Measurements from ENCODE around the gene CISTR. TPM values are rescaled to one million over a fixed set of nuclear protein-coding genes. Genes with fewer than 3 reads are reported as not detected.

The CISTR gene
- total and polyA plus RNA-seq, 2 donors (not counting 1 experiment from before 2014, with no cell fraction given), result not detected

GRCh38 chr12:53726946-53727309 lies 24.9 kb downstream of the CISTR start:
- peak overlapping the region; percentile 85 for H2AFZ ChIP-seq (ENCODE audit: low read length)
- H3K4me2 ChIP-seq (ENCODE audit: extremely low read depth, insufficient read depth, low read length), result peak overlapping the region; percentile 88
- H3K4me1 ChIP-seq (ENCODE audit: control insufficient read depth, extremely low read depth, insufficient read depth, low read length), result no peaks in the 10 kb centered on the region
- H3K36me3 ChIP-seq (ENCODE audit: control insufficient read depth, insufficient read depth, low read length), result peaks cover 2% of the 10 kb centered on the region
- H3K27ac ChIP-seq (ENCODE audit: insufficient read depth, low read length), result peak overlapping the region; percentile 68
- TF ChIP-seq CTCF (conservative IDR thresholded peaks at IDR 0.05 in 1 of 2, IDR thresholded peaks at IDR 0.05 in 1 of 2; ENCODE audit: low read depth in 1 of 2, low read length in 2 of 2) (no peak), EZH2 (IDR thresholded peaks at IDR 0.05; ENCODE audit: low read length, missing control alignments) (no peak)
- peak overlapping the region; percentile 63 for H3K9ac ChIP-seq (ENCODE audit: insufficient read depth, low read length)
- no peaks in the 10 kb centered on the region for H4K20me1 ChIP-seq (ENCODE audit: control insufficient read depth, extremely low read depth, insufficient read depth, low read length)
- peak overlapping the region; percentile 84 to 95 (median 88) for H3K4me3 ChIP-seq (replicated peaks in 1 of 4; ENCODE audit: control extremely low read depth in 1 of 4, insufficient read depth in 1 of 4, low read depth in 3 of 4, low read length in 4 of 4)
- H3K27me3 ChIP-seq (ENCODE audit: control insufficient read depth, insufficient read depth, low read length), result no peaks in the 10 kb centered on the region
- DNase-seq (ENCODE audit: low read depth in 2 of 2), result peak; percentile 40 to 41
- H3K9me3 ChIP-seq (ENCODE audit: control insufficient read depth, insufficient read depth, low read depth, low read length), result no peaks in the 10 kb centered on the region
- H3K79me2 ChIP-seq (ENCODE audit: control insufficient read depth, insufficient read depth, low read length), result peaks cover 4% of the 10 kb centered on the region

GRCh38 chr12:53726341-53726740 lies 25.4 kb downstream of the CISTR start:
- Histone ChIP-seq H3K9ac (ENCODE audit: insufficient read depth, low read length) (no peak overlapping the region), H3K9me3 (ENCODE audit: control insufficient read depth, insufficient read depth, low read depth, low read length) (no peaks in the 10 kb centered on the region), H3K4me3 (replicated peaks in 1 of 4; ENCODE audit: control extremely low read depth in 1 of 4, insufficient read depth in 1 of 4, low read depth in 3 of 4, low read length in 4 of 4) (peak overlapping the region; percentile 84 to 95 (median 88)), H3K4me1 (ENCODE audit: control insufficient read depth, extremely low read depth, insufficient read depth, low read length) (no peaks in the 10 kb centered on the region), H3K27ac (ENCODE audit: insufficient read depth, low read length) (peak overlapping the region; percentile 17), H3K27me3 (ENCODE audit: control insufficient read depth, insufficient read depth, low read length) (no peaks in the 10 kb centered on the region), H3K36me3 (ENCODE audit: control insufficient read depth, insufficient read depth, low read length) (peaks cover 2% of the 10 kb centered on the region), H4K20me1 (ENCODE audit: control insufficient read depth, extremely low read depth, insufficient read depth, low read length) (no peaks in the 10 kb centered on the region), H3K4me2 (ENCODE audit: extremely low read depth, insufficient read depth, low read length) (peak overlapping the region; percentile 88), H2AFZ (ENCODE audit: low read length) (no peak overlapping the region), H3K79me2 (ENCODE audit: control insufficient read depth, insufficient read depth, low read length) (peaks cover 4% of the 10 kb centered on the region)
- TF ChIP-seq EZH2 (IDR thresholded peaks at IDR 0.05; ENCODE audit: low read length, missing control alignments) (no peak), CTCF (conservative IDR thresholded peaks at IDR 0.05 in 1 of 2, IDR thresholded peaks at IDR 0.05 in 1 of 2; ENCODE audit: low read depth in 1 of 2, low read length in 2 of 2) (no peak)
- no peak for DNase-seq (ENCODE audit: low read depth in 2 of 2)

- peak in 1 of 2 donors; percentile 60 for DNase-seq (ENCODE audit: low read depth in 2 of 2)
- Histone ChIP-seq H2AFZ (ENCODE audit: low read length) (no peak overlapping the region), H3K27ac (ENCODE audit: insufficient read depth, low read length) (peak overlapping the region; percentile 17), H3K9me3 (ENCODE audit: control insufficient read depth, insufficient read depth, low read depth, low read length) (no peaks in the 10 kb centered on the region), H3K4me1 (ENCODE audit: control insufficient read depth, extremely low read depth, insufficient read depth, low read length) (no peaks in the 10 kb centered on the region), H3K27me3 (ENCODE audit: control insufficient read depth, insufficient read depth, low read length) (no peaks in the 10 kb centered on the region), H3K9ac (ENCODE audit: insufficient read depth, low read length) (no peak overlapping the region), H3K36me3 (ENCODE audit: control insufficient read depth, insufficient read depth, low read length) (peaks cover 4% of the 10 kb centered on the region), H3K4me2 (ENCODE audit: extremely low read depth, insufficient read depth, low read length) (peak overlapping the region; percentile 88), H4K20me1 (ENCODE audit: control insufficient read depth, extremely low read depth, insufficient read depth, low read length) (no peaks in the 10 kb centered on the region), H3K79me2 (ENCODE audit: control insufficient read depth, insufficient read depth, low read length) (peaks cover 4% of the 10 kb centered on the region), H3K4me3 (replicated peaks in 1 of 4; ENCODE audit: control extremely low read depth in 1 of 4, insufficient read depth in 1 of 4, low read depth in 3 of 4, low read length in 4 of 4) (peak overlapping the region; percentile 84 to 95 (median 88))
- TF ChIP-seq CTCF (conservative IDR thresholded peaks at IDR 0.05 in 1 of 2, IDR thresholded peaks at IDR 0.05 in 1 of 2; ENCODE audit: low read depth in 1 of 2, low read length in 2 of 2) (no peak), EZH2 (IDR thresholded peaks at IDR 0.05; ENCODE audit: low read length, missing control alignments) (no peak)
Measured at GRCh38 chr12:53725824-53726223, 26.0 kb downstream of the CISTR start.

Data from fibroblast of lung (primary cell).